Activated T-cell treated with anti-CD3 and anti-CD28 coated beads for 1 hour (primary cell): Measurements from ENCODE around the gene GNE.
"Not testable (repeated sequence)": the region's sequence is repeated elsewhere in the genome, so short reads cannot be mapped to it uniquely, and the experiment has no call there.

ENCODE experiments used
- DNase-seq: peaks from one replicate; pipeline ENCODE4 v3.0.0-alpha.2; 2020; ENCODE audit warnings: low read depth

Gene GNE

DNA sequence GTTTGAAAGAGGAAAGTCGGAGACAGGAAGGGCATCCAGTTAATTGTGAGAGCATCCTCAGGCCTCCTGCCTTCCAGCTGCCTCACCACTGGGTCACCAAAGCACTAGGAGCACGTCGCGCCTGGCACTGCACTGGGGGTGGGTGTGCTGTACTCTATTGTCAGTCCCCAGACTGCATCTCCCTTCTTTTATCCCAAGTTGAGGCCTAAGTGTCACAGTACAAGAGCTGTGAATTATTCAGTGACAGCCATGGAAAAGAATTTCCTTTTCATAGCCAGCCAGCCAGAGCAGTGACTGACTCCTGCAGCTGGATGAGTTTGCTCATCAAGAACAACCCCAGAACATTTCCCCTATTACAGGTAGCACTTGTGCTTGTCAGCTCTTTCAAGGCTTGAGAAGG, 51.2 kb downstream of the GNE start:
- DNase-seq: no peak

GRCh38 chr9:36204906-36205547, 53.2 kb downstream of the GNE start:
- no peak for DNase-seq

DNA sequence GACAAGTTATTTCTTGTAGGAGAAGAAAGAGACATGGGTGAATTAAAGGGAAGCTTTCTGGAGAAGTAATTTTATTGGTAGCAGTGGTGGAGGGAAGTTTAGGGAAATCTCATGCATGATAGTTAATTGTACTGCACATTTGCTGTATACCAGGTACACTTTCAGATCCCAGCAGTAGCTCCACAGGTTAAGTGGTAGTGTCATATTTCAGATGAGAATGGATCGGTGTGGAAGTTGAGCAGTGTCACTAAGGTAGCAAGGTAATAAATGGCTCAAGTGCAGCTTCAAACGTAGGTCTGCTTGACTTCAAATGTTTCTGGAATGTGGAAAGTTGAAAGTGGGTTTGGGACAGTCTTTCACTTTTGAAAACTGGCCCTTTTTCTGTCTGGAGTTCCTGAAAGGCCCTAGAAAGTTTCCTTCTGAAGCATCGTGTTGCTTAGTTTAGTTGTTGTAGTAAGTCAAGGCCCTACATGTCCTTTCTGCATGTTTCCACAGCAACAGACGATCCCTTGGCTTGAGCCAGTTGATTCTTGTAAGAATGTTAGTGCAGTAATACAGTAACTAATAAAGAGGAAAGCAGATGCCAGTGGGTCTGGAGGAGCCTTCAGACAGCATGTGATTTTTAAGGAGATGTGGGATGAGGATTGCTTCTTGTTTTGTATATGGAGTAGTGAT, 63.8 kb downstream of the GNE start:
- DNase-seq: no peak

- no peak for DNase-seq
Measured at GRCh38 chr9:36193023-36193422, 65.2 kb downstream of the GNE start.

GRCh38 chr9:36192196-36192595, 66.1 kb downstream of the GNE start:
- no peak for DNase-seq

DNA sequence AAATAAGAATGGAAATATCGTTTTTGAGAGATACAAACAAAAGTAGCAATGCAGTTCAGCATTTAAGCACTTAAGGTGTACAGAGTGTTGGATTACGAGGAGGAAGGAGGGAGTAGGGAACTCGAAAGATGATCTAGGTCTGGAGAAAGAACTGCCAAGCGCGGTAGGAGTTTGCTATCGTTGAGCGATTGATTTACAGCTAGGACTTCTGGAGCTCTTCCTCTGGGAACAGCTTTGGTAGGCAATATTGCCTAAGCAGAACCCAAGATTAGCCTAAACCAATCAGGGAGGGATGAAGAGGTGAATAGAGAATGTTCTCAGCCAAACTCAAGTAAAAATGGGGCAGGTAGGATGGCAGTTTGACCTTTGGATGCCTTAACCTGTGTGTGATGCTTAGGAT, 66.6 kb downstream of the GNE start:
- no peak for DNase-seq

DNA sequence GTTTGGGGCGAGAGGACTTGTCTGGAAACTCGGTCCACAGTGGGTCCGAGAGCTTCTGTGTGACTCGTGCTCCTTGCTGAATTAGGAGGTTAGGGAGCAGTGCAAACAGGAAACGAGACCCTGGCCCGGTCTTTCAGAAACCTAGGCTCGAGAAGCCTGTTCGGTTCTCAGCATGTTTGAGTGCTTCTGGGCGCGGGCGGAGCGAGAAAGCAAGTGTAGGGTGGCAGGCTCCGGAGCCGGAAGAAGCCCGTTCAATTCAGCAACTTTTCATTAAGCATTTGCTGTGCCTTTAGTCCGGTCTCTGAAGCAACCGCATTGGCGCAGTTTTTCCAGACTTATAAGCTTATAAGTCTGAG, 67.0 kb downstream of the GNE start:
- peak; percentile 41 for DNase-seq

- DNase-seq: peak; percentile 85
Measured at GRCh38 chr9:36190388-36191289, 67.6 kb downstream of the GNE start, which contains the start of gene CLTA. TSS of gene CLTA (plus strand) at chr9:36190921. CDS start at chr9:36191057, 136 bp downstream.

- DNase-seq: no peak
Measured at GRCh38 chr9:36189976-36190375, 68.3 kb downstream of the GNE start.

DNA sequence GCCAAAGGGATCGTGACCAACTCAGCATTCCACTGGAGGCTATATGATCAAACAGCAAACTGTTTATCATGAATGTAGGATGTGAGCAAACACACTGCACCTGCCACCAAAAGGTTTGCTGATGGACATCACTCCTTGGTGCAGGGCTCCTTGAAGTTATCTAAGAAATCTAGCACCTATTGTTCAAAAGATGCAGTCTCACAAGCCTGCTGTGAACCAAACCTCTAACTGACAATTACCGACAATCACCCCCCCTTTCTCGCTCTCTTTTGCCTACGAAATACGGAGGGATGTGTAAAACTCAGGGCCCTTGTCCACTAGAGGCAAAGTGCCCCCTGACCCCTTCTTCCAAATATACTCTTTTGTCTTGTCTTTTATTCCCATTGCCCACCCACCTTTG, 70.0 kb downstream of the GNE start:
- no peak for DNase-seq

GRCh38 chr9:36187414-36187813, 70.8 kb downstream of the GNE start:
- no peak for DNase-seq

DNA sequence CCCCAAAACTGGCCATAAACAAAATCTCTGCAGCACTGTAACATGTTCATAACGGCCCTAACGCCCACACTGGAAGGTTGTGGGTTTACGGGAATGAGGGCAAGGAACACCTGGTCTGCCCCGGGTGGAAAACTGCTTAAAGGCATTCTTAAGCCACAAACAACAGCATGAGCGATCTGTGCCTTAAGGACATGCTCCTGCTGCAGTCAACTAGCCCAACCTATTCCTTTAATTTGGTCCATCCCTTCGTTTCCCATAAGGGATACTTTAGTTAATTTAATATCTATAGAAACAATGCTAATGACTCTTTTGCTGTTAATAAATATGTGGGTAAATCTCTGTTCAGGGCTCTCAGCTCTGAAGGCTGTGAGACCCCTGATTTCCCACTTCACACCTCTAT, 78.0 kb downstream of the GNE start:
- DNase-seq: not testable (repeated sequence)

- no peak for DNase-seq
Measured at GRCh38 chr9:36177571-36177970, 80.7 kb downstream of the GNE start.

- DNase-seq: not testable (repeated sequence)
Measured at GRCh38 chr9:36176496-36176895, 81.8 kb downstream of the GNE start.

DNA sequence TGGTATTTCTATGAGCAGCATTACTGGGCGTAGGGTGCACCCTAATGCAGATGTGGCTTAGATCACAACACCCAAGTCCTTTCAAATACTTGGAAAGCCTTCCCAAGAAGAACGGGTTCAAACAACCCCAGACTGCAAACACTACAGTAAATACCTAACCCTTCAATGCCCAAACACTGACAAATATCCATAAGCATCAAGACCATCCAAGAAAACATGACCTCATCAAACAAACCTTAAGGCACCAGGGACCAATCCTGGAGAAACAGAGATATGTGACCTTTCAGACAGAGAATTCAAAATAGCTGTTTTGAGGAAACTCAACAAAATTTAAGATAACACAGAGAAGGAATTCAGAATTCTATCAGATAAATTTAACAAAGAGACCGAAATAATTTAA, 83.0 kb downstream of the GNE start:
- not testable (repeated sequence) for DNase-seq

DNA sequence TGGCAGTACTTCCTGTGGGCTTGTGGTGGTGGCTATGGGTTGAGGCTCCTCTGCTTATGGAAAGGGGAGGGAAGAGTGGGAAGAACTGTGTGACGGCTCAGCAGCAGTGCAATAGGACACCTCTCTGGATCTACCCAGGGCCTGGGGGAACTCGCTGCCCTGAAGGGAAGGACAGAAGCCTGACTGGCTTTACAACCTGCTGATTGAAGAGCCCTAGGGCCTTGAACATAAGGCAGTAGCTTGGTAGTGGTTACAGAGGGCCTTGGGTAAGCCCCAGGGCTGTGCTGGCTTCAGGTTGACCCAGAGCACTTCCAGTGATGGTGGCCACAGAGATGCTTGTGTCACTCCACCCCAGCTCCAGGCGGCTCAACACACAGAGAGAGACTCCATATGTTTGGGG, 83.5 kb downstream of the GNE start:
- no peak for DNase-seq

- no peak for DNase-seq
Measured at GRCh38 chr9:36174271-36174670, 84.0 kb downstream of the GNE start.

GRCh38 chr9:36173861-36174260, 84.4 kb downstream of the GNE start:
- DNase-seq: no peak

DNA sequence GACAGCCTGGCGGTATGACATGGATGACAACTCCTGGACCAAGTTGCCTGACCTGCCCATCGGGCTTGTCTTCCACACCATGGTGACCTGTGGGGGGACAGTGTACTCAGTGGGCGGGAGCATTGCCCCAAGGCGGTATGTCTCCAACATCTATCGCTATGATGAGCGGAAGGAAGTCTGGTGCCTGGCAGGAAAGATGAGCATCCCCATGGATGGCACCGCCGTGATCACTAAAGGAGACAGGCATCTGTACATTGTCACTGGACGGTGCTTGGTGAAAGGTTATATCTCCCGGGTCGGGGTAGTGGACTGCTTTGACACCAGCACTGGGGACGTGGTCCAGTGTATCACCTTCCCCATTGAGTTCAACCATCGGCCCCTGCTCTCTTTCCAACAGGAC, 87.7 kb downstream of the GNE start:
- DNase-seq: no peak

DNA sequence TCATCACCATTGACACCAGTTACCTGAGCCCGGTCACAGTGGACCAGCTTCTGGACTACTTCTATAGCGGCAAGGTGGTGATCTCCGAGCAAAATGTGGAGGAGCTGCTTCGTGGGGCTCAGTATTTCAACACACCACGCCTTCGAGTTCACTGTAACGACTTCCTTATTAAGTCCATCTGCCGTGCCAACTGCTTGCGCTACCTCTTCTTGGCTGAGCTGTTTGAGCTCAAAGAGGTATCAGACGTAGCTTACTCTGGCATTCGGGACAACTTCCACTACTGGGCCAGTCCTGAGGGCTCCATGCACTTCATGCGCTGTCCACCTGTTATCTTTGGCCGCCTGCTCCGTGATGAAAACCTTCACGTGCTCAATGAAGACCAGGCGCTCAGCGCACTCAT, 88.5 kb downstream of the GNE start:
- DNase-seq: no peak

- no peak for DNase-seq
Measured at GRCh38 chr9:36169166-36169565, 89.1 kb downstream of the GNE start, which contains the start of gene CCIN. TSS of gene CCIN (plus strand) at chr9:36169388. CDS start at chr9:36169503, 115 bp downstream.

GRCh38 chr9:36166168-36166927, 91.9 kb downstream of the GNE start:
- DNase-seq: peak; percentile 72
